SHP77 (cell line): ENCODE results near the gene CNPY1.

Experiments used
- DNase-seq, 2 experiments: peaks; one replicate each; lab custom pipeline; 2025; lab: John Stamatoyannopoulos, UW

Gene CNPY1

GRCh38 chr7:155511702-155511996 is 34.7 kb downstream of the CNPY1 start:
- no peak for DNase-seq

DNA sequence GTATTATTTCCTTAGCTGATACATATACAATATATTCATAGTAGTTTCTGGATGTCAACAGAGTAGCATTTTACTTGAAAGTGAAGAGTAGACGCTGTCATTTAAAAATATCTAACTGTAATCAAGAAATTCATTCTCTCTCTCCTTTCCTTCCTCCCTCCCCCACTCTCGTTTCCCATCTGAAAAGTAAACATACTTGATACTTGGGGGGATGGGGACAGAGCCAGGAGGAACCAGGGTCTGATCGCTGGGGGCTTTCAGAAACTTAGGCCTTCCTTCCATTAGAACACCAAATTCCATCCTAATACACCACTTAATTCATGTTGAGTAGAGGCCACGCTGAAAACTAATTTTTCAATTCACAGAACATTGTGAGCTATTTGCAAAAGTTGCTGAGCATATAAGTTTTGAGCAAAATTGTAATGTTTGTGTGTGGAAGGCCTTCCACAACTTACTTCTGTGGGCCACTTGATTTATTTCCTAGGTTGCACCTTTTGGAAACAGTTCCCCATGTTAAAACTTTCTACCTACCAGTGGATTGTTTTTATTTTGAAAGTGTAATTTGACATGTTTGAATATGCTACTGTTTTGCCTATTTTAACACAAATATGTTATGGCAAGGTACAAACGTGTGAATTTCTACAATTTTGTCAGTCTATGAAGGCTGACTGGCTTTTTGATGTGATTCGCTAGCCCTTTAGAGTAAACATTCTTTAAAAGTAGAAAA is 35.2 kb downstream of the CNPY1 start:
- DNase-seq = no peak

GRCh38 chr7:155509725-155510551 is 36.4 kb downstream of the CNPY1 start:
- no peak for DNase-seq

- no peak for DNase-seq
Measured at GRCh38 chr7:155509359-155509724, 37.0 kb downstream of the CNPY1 start.

- DNase-seq = no peak
Measured at GRCh38 chr7:155508376-155509358, 37.7 kb downstream of the CNPY1 start.

DNA sequence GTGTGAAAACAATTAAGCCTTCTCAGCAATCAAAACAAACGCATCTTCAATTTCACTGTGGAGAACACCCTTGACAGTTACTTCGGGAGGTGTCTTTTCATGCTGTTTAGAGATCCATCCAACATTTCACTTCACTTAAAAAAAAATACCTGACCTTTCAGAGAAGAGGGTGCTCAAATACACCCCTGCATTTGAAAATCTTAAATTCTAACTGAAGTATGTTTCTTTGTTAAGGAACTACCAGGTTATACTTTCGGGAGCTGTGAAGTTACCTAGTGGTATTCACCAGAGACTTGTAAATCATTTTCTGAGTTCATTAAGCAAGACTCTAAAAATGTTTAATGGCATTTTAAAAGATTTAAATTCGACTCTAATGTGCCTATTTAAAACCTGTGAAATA is 38.8 kb downstream of the CNPY1 start:
- DNase-seq = no peak

GRCh38 chr7:155506854-155507337 is 39.5 kb downstream of the CNPY1 start:
- DNase-seq = peak in 1 of 2 experiments; percentile 7

DNA sequence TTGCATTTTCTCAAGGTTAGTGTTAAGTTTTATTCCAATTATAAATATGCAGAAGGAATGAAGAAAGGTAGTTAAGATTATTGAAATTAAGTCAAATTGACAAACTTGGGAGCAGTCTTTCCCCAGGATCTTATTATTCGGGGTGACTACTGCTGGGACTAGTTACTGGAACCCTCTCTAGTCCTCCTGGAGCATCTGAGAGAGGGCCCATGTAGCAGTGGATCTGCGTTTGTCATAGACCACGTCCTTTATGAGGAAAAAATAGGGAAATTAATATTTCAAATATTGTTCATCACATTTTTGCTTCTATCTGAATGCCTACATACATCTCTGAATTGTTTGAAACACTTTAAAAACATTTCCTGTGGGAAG is 41.0 kb downstream of the CNPY1 start:
- no peak for DNase-seq

GRCh38 chr7:155497149-155497901 is 49.0 kb downstream of the CNPY1 start:
- DNase-seq = no peak

DNA sequence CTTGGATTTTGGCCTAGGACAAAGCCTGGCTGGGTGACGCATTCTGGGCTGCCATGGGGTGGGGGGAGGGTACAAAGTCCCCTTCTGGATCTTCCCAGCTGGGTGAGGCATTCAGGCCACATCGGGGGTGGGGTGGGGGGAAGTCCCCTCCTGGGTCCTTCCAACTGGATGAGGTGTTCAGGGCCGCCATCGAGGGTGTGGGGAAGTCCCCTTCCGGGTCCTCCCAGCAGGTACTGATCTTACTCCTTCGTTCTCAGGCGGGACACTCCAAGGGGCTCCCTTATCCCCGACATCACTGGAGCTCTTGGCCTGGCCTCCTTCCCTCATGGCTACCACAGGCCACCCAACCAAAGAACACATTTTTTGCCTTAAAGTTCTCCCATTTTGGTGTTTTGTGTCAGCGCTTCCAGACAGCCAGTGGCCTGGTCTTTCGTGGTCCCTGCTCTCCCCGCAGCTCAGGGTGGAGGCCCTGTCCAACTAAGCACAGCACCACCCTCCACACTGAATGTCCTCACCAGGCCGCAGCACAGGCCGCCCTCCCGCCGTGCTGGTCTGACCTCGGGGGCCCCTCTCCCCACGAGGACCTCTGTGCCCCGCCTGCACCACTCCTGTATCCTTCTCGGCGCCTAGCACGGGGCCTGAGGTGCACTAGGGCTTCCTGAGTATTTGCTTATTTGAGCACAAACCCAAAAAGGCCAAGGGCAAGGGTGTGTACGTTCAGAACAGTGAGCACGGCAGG is 49.9 kb downstream of the CNPY1 start:
- no peak for DNase-seq

- no peak for DNase-seq
Measured at GRCh38 chr7:155495440-155496248, 50.7 kb downstream of the CNPY1 start.

DNA sequence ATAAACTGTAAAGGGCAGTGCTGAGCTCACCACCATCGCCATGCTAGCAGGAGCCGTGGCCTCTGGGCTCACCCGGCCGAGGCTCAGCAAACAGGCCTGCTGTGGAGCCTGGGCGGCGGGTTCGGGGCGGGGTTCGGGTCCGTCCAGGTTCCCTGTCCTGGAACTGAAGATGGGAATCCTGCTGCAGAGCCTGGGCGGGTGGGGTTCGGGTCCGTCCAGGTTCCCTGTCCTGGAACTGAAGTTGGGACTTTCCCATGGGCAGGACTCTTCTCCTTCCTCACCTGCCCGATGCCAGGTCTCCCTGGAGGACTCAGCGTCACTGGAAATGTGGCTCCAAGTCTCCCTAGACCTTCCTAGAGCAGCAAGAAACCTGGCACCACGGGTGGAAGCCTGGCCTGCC is 51.8 kb downstream of the CNPY1 start:
- no peak for DNase-seq

DNA sequence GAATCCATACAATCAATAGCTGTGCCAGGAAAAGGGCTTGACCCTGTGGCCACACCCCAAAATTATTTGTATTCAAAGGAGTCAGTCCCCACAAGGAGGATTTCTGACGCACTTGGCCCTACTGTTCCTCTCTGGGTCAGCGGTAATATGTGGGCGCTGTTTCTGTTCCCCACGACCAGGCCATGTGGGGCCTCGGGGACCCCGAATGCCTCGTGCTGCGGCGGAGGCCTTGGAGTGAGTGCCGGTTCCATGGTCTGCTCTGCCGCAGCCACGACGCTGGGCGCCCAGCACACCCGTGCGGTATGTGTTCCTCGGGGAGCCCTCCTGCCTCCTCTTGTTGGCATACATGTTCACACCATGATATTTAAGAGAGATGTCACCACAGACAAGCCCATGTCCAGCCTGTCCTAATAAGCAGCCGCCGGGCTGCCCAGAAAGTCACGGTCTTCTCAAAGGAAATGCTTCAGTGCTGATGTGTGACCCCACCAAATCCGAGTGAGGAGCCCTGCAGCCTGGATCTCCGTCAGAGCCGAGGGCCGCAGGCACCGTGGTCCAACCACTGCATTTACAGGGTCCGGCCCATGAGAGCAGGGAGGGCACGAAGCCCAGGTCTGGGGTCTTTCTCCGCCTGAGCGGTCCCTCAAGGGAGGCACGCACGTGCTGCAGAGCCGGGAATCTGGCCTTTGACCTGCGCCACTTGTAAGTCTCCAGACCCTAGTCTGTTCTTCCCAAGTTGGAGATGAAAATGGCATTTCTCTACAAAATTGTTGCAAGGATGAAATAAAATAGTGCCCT is 52.4 kb downstream of the CNPY1 start:
- DNase-seq = no peak

DNA sequence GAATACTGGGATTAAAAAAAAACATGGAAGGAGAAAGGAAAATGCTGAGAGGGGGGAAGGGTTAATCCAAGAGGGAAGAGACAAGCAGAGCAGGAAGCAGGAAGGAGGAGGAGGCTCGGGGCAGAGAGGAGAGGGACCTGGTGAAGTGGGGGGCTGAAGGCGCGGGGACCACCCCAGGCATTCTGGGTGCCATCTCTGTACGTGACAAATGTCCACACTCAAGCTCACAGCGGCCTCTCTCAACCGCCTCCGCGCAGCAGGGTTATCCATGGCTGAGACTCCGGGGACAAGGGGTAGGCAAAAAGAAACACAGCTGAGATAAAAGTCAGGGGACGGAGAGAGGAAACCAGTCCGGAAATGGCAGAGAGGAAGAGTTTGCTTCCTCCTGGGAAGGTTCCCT is 54.5 kb downstream of the CNPY1 start:
- DNase-seq = no peak

DNA sequence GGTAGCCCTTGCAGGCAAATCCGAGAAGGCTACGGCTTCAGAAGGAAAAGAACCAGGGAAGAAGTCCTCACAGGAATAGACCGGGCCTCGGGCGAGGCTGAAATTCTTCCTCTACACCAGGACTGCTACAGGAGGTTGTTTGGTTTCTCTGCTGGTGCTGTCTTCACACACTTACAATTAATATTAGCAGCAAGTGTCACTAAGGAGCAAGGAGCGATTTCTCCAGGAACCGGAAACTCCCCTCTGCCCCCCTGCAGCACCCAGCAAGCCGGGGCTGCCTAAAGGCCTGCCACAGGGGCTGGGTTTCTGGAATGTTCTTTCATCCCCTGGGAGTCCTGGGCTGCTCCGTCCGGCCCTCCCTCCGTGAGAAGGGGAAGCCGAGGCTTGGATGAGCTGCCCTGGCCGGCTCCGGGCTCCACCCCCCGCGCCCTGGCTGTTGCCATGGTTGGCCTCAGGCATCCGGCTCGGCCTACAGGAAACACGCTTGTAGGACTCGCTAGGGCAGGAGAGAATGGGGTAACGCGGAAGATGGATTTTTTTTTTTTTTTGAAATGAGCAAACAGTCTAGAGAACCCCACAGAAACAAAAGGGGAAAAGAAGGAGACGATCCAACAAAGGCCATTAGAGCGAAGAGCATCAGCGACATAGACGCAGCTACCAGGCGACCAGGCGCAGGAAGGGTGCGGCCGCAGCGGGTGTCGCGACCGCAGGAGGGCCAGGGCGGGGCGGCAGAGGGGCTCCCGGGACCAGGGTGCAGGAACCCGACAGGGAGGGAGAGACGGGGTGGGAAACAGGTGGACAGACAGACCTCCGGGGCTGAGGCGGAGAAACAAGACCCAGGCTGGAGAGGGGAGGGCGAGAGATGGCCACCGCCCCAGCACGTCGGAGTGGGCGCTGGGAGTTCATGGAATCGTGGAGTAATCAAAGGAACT is 55.4 kb downstream of the CNPY1 start:
- DNase-seq = no peak

DNA sequence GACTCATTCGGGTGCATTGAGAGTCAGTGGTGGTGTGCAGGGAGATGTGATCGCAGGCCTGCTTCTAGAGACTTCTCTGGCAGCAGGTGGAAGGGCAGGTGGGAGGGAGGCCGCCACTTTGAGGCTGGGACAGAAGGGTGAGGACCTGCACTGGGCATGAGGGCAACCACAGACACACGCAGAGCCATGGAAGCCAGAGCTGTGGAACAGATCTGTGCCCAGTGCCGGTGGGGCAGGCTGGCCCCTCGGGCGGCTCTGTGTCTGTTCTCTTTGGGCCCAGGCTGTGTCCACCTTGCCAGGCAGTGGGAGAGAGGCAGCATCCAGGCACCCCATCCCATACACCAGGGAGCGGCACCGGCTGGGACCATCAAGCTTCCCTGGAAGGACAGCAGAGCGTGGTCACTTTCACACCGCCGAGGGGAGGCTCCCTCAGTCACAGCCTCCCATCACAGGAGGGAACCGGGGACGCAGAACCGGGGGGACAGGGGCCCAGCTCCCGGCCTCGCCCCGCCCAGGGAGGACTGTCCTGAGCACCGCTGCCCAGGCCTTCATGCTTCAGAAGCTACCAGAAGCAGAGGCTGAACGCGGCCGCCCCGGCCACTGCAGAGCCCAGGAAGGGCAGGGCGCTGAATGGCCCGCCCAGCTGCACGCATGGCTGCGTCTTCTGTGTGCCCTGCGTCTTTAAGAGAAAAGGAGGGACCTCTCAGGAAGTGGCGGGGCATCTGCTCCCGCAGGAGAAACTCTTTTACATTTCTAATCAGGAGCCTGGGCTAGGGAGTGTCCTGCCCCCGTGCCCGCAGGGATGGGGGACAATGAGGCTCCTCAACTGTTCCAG is 56.3 kb downstream of the CNPY1 start:
- DNase-seq = no peak

DNA sequence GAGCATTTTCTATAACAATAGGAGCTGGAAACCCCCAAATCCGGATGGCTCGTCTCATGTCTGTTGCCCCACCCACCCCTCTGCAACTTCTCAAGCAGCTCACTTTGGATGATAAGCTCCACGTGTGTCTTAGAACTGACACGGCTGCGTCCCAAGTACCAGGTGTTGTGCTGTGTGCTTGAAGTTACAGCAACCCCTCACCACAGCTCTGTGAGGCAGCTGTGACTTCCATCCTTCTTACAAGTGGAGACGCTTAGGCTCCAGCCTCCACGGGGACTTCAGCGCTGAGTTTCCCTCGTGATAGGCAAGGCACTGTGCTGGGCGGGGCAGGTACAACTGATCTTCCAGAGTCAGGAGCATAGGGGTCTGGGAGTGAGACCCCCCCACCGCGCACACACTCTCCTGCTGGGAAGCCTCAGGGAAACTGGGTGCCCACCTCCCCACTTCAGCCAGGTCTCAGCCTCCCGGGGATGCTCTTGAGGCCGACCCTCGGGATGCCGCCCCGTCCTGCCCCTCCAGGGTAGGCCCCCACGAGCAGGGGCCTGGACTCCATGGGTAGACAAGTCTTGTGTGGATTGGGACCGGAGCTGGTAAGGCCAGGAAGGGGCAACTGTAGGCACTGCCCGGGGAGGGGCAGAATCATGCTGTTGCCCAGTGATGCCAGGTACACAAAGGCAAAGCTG is 57.1 kb downstream of the CNPY1 start:
- DNase-seq = no peak
